Upper lobe of left lung (tissue), 4 donors: ENCODE data around the gene SPACA4.
A peak's percentile ranks its signal among the peaks of the same experiment; 100 is the strongest.

ENCODE experiments used
- CTCF ChIP-seq, 6 experiments: fragments of 450-650 bp in 4 of 6; fragments of 200-600 bp in 2 of 6; sonication (generic) in 2 of 6; IDR thresholded peaks; one replicate each; pipeline ENCODE4 v1.5.1; 2016 to 2019; ENCODE audit warnings: antibody characterized with exemption in 6 of 6
- EP300 ChIP-seq, 4 donors: sonication (generic); formaldehyde crosslinking; IDR thresholded peaks; one replicate each; pipeline ENCODE4 v1.5.1; 2017; ENCODE audit warnings: antibody characterized with exemption in 4 of 4, control low read depth in 2 of 4

- peak; percentile 92 to 97 (median 95) for TF ChIP-seq CTCF (IDR thresholded peaks at IDR 0.05)
- TF ChIP-seq EP300 (IDR thresholded peaks at IDR 0.05), result no peak
Measured at GRCh38 chr19:48588670-48589401, 17.7 kb upstream of the SPACA4 start.
